ENCODE measurements around the gene MS4A3.
"Not testable (repeated sequence)": the region's sequence is repeated elsewhere in the genome, so short reads cannot be mapped to it uniquely, and the experiment has no call there.

The MS4A3 gene, protein sequence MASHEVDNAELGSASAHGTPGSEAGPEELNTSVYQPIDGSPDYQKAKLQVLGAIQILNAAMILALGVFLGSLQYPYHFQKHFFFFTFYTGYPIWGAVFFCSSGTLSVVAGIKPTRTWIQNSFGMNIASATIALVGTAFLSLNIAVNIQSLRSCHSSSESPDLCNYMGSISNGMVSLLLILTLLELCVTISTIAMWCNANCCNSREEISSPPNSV

DNA sequence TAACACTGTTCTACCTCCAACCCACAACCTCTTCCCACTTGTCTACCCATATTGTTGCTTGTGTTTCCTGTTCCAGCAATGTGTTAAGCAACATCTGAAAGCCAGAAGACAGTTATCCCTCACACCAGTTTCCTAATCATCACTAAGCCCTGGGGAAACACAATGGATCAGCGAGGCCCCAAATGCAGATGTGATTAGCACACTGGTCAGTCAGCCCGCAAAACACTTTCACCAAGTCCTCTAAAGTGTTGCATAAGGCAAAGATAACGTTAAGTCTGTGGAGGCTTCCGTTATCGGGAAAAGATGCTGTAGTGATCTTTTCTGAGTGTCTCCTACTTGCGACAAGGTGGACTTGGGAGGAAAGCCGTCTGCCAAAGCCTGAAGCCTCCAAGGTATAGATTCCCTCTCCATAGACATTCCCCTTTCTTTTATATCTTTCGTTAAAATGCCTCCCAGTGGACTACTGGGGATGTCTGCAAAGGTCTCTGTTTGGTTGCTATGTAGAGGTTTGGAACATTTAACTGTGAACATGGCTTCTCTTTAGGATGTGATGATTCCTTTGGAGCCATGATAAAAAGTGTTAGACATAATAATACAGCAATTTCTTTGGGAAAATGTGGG is at the start of gene MS4A3:
Gene MS4A3 (plus strand): TSS at position 317 of the 621 bp plus-strand sequence. CDS start 4,496 bp downstream, outside the sequence.
- H3K4me1 ChIP-seq (ENCODE audit: insufficient read depth, low read length): no peaks in the 10 kb centered on the region
- H3K27me3 ChIP-seq (ENCODE audit: control insufficient read depth in 1 of 2, insufficient read depth in 2 of 2, low read length in 2 of 2): no peaks in the 10 kb centered on the region
- no peaks in the 10 kb centered on the region for H3K9me3 ChIP-seq (ENCODE audit: low read length)
- H3K9ac ChIP-seq (ENCODE audit: low read length): no peak within 1 kb of the TSS
- no peaks in the 10 kb centered on the region for H3K36me3 ChIP-seq (ENCODE audit: insufficient read depth, low read length)
- no peak within 1 kb of the TSS for H3K4me3 ChIP-seq (ENCODE audit: low read depth in 1 of 2, low read length in 2 of 2)
- no peak within 1 kb of the TSS for H3K27ac ChIP-seq (ENCODE audit: low read depth, low read length)

DNA sequence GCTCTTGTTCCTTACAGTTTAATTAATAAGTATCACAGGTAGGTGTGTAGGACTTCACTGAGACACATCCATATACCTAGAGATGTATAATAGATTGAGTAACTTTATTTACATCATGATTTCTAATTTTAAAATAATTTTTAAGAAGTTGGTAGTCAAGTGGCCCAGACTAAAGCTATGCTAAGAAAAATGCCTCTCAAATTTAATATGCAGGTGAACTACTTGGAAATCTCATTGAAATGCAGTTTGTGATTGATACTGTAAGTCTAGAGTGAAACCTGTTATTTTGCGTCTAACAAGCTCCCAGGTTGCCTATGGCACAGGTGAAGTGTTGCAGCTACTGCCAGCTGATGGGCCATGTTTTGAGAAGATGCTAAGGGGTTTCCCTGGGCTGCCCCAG is 39.6 kb upstream of the MS4A3 start, which contains the start of gene OOSP4B:
Gene OOSP4B (plus strand): TSS at position 301 of the 400 bp plus-strand sequence.
- Histone ChIP-seq H3K9ac (ENCODE audit: low read length) (no peak within 1 kb of the TSS), H3K36me3 (ENCODE audit: insufficient read depth, low read length) (no peaks in the 10 kb centered on the region), H3K27me3 (ENCODE audit: control insufficient read depth in 1 of 2, insufficient read depth in 2 of 2, low read length in 2 of 2) (no peaks in the 10 kb centered on the region), H3K27ac (ENCODE audit: low read depth, low read length) (no peak within 1 kb of the TSS), H3K4me3 (ENCODE audit: low read depth in 1 of 2, low read length in 2 of 2) (no peak within 1 kb of the TSS), H3K9me3 (ENCODE audit: low read length) (no peaks in the 10 kb centered on the region), H3K4me1 (ENCODE audit: insufficient read depth, low read length) (no peaks in the 10 kb centered on the region)

DNA sequence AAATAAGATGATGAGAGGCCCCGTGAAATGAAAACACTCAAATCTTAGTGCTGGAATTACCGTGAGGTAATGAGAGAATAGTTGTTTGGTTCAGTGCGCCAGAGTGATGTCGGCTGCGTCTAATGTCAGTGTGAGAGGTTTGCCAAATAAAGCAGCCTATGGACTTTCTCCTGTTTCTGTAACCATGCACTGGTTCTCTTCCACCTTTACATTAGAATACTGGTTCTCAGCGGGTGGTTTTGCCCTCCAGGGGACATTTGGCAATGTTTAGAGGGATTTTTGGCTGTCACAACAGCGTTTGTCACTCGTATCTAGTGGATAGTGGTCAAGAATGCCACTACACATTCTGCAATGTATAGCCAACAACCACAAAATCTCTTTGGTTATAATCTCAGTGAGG is 38.4 kb upstream of the MS4A3 start:
- no peaks in the 10 kb centered on the region for H3K9me3 ChIP-seq (ENCODE audit: low read length)
- H3K9ac ChIP-seq (ENCODE audit: low read length): no peak overlapping the region
- no peaks in the 10 kb centered on the region for H3K4me1 ChIP-seq (ENCODE audit: insufficient read depth, low read length)
- H3K27me3 ChIP-seq (ENCODE audit: control insufficient read depth in 1 of 2, insufficient read depth in 2 of 2, low read length in 2 of 2): no peaks in the 10 kb centered on the region
- no peak overlapping the region for H3K27ac ChIP-seq (ENCODE audit: low read depth, low read length)
- H3K4me3 ChIP-seq (ENCODE audit: low read depth in 1 of 2, low read length in 2 of 2): no peak overlapping the region
- no peaks in the 10 kb centered on the region for H3K36me3 ChIP-seq (ENCODE audit: insufficient read depth, low read length)

DNA sequence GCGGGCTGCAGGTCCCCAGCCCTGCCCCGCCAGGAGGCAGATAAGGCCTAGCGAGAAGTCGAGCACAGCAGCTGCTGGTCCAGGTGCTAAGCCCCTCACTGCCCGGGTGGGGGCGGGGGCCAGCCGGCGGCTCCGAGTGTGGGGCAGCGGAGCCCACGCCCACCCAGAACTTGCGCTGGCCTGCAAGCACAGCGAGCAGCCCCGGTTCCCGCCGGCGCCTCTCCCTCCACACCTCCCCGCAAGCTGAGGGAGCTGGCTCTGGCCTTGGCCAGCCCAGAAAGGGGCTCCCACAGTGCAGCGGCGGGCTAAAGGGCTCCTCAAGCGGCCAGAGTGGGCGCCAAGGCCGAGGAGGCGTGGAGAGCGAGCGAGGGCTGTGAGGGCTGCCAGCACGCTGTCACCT is 36.1 kb upstream of the MS4A3 start:
- not testable (repeated sequence) for H3K9me3 ChIP-seq (ENCODE audit: low read length); H3K9ac ChIP-seq (ENCODE audit: low read length); H3K4me1 ChIP-seq (ENCODE audit: insufficient read depth, low read length); H3K27me3 ChIP-seq (ENCODE audit: control insufficient read depth in 1 of 2, insufficient read depth in 2 of 2, low read length in 2 of 2); H3K4me3 ChIP-seq (ENCODE audit: low read depth in 1 of 2, low read length in 2 of 2); H3K27ac ChIP-seq (ENCODE audit: low read depth, low read length); H3K36me3 ChIP-seq (ENCODE audit: insufficient read depth, low read length)

DNA sequence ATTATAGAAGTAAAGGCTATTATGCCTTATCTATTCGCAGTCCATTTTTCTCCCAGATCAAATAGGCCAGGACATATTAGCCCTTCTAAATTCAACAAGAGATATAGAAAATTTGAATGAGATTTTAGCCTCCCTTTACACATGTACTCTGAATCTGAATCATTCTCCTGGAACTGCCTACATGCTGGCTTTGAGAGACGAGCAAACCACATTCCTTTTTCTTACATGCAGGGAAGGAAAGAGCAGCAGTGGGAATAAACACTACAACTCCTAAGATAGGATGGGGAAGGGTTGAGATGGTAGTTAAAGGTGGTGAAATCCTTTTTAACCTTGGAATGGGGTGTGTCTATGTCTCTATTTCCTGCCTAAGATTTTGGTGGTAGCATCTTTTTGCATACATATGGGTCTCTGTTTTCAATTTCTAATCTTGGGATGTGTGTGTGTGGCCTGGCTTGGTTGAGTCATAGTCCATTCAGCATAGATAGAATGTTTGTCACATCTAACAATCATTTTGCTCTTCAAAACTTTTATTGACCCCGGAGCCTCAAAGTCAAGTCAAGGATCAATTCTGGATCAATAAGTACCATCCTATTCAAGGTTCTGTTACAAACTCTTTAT is 27.3 kb upstream of the MS4A3 start:
- no peak overlapping the region for H3K27ac ChIP-seq (ENCODE audit: low read depth, low read length)
- H3K9me3 ChIP-seq (ENCODE audit: low read length): no peaks in the 10 kb centered on the region
- no peaks in the 10 kb centered on the region for H3K36me3 ChIP-seq (ENCODE audit: insufficient read depth, low read length)
- no peaks in the 10 kb centered on the region for H3K4me1 ChIP-seq (ENCODE audit: insufficient read depth, low read length)
- no peak overlapping the region for H3K9ac ChIP-seq (ENCODE audit: low read length)
- no peaks in the 10 kb centered on the region for H3K27me3 ChIP-seq (ENCODE audit: control insufficient read depth in 1 of 2, insufficient read depth in 2 of 2, low read length in 2 of 2)
- no peak overlapping the region for H3K4me3 ChIP-seq (ENCODE audit: low read depth in 1 of 2, low read length in 2 of 2)

DNA sequence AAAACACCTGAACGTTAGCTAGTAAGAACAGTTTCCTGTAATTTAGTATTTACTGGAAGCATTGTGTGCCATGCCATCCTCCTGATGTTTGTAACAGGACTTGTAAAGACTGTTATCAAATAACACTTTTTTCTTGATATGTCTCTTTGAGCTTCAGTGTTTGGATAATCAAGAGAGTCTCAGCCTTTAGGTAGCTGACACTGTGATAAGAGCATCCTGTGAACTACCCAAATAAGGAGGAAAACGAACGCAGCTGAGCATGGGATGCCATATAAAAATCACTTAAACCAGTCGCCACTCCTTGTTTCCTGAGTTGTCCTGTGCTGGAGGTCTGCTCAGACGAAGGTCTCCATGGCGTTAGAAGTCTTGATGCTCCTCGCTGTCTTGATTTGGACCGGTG is 16.4 kb upstream of the MS4A3 start, which contains the start of gene OOSP2:
Gene OOSP2 (plus strand): TSS at position 301 of the 400 bp plus-strand sequence. CDS start 51 bp downstream, at position 352.
- Histone ChIP-seq H3K27me3 (ENCODE audit: control insufficient read depth in 1 of 2, insufficient read depth in 2 of 2, low read length in 2 of 2) (no peaks in the 10 kb centered on the region), H3K36me3 (ENCODE audit: insufficient read depth, low read length) (no peaks in the 10 kb centered on the region), H3K9me3 (ENCODE audit: low read length) (no peaks in the 10 kb centered on the region), H3K27ac (ENCODE audit: low read depth, low read length) (no peak within 1 kb of the TSS), H3K9ac (ENCODE audit: low read length) (no peak within 1 kb of the TSS), H3K4me1 (ENCODE audit: insufficient read depth, low read length) (no peaks in the 10 kb centered on the region), H3K4me3 (ENCODE audit: low read depth in 1 of 2, low read length in 2 of 2) (no peak within 1 kb of the TSS)

DNA sequence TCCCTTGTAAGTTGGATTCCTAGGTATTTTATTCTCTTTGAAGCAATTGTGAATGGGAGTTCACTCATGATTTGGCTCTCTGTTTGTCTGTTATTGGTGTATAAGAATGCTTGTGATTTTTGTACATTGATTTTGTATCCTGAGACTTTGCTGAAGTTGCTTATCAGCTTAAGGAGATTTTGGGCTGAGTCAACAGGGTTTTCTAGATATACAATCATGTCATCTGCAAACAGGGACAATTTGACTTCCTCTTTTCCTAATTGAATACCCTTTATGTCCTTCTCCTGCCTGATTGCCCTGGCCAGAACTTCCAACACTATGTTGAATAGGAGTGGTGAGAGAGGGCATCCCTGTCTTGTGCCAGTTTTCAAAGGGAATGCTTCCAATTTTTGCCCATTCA is 6.0 kb upstream of the MS4A3 start:
- H3K27ac ChIP-seq (ENCODE audit: low read depth, low read length); H3K36me3 ChIP-seq (ENCODE audit: insufficient read depth, low read length); H3K4me1 ChIP-seq (ENCODE audit: insufficient read depth, low read length); H3K27me3 ChIP-seq (ENCODE audit: control insufficient read depth in 1 of 2, insufficient read depth in 2 of 2, low read length in 2 of 2); H3K9ac ChIP-seq (ENCODE audit: low read length); H3K9me3 ChIP-seq (ENCODE audit: low read length); H3K4me3 ChIP-seq (ENCODE audit: low read depth in 1 of 2, low read length in 2 of 2): not testable (repeated sequence)

DNA sequence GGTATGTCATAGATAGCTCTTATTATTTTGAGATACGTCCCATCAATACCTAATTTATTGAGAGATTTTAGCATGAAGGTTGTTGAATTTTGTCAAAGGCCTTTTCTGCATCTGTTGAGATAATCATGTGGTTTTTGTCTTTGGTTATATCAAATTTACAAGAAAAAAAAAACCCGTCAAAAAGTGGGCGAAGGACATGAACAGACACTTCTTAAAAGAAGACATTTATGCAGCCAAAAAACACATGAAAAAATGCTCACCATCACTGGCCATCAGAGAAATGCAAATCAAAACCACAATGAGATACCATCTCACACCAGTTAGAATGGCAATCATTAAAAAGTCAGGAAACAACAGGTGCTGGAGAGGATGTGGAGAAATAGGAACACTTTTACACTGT is 5.6 kb upstream of the MS4A3 start:
- not testable (repeated sequence) for H3K9ac ChIP-seq (ENCODE audit: low read length); H3K4me3 ChIP-seq (ENCODE audit: low read depth in 1 of 2, low read length in 2 of 2); H3K4me1 ChIP-seq (ENCODE audit: insufficient read depth, low read length); H3K9me3 ChIP-seq (ENCODE audit: low read length); H3K36me3 ChIP-seq (ENCODE audit: insufficient read depth, low read length); H3K27ac ChIP-seq (ENCODE audit: low read depth, low read length); H3K27me3 ChIP-seq (ENCODE audit: control insufficient read depth in 1 of 2, insufficient read depth in 2 of 2, low read length in 2 of 2)

DNA sequence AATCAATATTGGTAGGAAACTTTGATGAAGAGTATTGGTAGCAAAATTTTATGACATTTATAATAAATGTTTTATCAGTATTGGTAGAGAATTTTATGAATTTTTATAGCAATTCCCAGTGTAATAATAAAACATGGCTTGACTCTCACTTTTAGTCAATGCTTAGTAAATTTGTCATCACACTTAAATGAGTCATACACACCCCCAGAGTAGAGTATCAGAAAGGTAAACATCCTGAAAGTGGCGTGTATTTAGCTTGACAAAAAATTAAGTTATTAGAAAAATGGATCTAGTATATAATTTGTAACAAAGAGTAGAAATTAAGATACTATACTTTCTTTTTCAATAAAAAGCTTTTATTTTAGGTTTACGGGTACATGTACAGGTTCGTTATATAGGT is 2.6 kb downstream of the MS4A3 start:
- H3K27me3 ChIP-seq (ENCODE audit: control insufficient read depth in 1 of 2, insufficient read depth in 2 of 2, low read length in 2 of 2): no peaks in the 10 kb centered on the region
- H3K36me3 ChIP-seq (ENCODE audit: insufficient read depth, low read length): no peaks in the 10 kb centered on the region
- H3K9me3 ChIP-seq (ENCODE audit: low read length): no peaks in the 10 kb centered on the region
- H3K27ac ChIP-seq (ENCODE audit: low read depth, low read length): no peak overlapping the region
- H3K4me3 ChIP-seq (ENCODE audit: low read depth in 1 of 2, low read length in 2 of 2): no peak overlapping the region
- no peak overlapping the region for H3K9ac ChIP-seq (ENCODE audit: low read length)
- H3K4me1 ChIP-seq (ENCODE audit: insufficient read depth, low read length): no peaks in the 10 kb centered on the region

DNA sequence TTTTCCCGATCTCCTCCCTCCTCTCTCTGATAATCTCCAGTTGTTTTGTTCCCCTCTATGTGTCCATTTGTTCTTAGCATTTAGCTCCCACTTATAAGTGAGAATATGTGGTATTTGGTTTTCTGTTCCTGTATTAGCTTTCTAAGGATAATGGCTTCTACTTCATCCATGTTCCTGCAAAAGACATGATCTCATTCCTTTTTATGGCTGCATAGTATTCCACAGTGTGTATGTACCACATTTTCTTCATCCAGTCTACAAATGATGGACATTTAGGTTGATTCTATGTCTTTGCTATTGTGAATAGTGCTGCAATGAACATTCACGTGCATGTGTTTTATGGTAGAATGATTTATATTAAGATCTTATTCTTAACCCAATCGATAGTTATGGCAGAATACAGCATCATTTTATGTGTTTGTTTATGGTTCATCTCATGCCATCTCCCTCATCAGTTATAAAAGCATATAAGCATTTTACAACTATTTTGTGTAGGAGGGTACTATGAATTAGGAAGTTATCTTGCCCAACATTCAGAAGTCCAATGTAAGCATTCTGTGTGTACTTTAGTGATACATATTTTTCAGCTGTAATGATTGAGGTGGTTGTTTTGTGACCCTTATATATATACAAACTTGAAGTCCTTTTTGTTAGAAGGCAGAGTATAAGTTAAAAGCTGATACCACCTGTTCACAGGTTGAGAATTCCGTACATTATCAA is 3.2 kb downstream of the MS4A3 start:
- Histone ChIP-seq H3K36me3 (ENCODE audit: insufficient read depth, low read length) (no peaks in the 10 kb centered on the region), H3K4me3 (ENCODE audit: low read depth in 1 of 2, low read length in 2 of 2) (no peak overlapping the region), H3K27ac (ENCODE audit: low read depth, low read length) (no peak overlapping the region), H3K9ac (ENCODE audit: low read length) (no peak overlapping the region), H3K4me1 (ENCODE audit: insufficient read depth, low read length) (no peaks in the 10 kb centered on the region), H3K9me3 (ENCODE audit: low read length) (no peaks in the 10 kb centered on the region), H3K27me3 (ENCODE audit: control insufficient read depth in 1 of 2, insufficient read depth in 2 of 2, low read length in 2 of 2) (no peaks in the 10 kb centered on the region)

DNA sequence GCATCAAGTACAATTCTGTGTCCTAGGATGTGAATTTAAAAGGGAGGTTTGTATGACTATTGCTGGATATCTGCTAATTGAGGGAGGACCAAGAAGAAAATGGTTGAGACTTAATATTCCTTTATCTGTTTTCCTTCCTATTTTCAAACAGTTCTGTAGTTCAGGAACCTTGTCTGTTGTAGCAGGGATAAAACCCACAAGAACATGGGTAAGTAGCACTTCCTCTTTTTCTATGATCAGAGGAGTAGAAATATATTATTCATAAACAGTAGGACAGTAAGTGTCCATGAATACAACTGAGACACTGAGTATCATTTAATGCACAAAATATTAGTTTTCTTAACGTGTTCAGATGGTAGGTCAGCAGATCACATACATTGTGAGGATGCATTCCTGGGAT is 7.6 kb downstream of the MS4A3 start:
- Histone ChIP-seq H3K4me3 (ENCODE audit: low read depth in 1 of 2, low read length in 2 of 2) (no peak overlapping the region), H3K9me3 (ENCODE audit: low read length) (no peaks in the 10 kb centered on the region), H3K36me3 (ENCODE audit: insufficient read depth, low read length) (no peaks in the 10 kb centered on the region), H3K9ac (ENCODE audit: low read length) (no peak overlapping the region), H3K27ac (ENCODE audit: low read depth, low read length) (no peak overlapping the region), H3K27me3 (ENCODE audit: control insufficient read depth in 1 of 2, insufficient read depth in 2 of 2, low read length in 2 of 2) (no peaks in the 10 kb centered on the region), H3K4me1 (ENCODE audit: insufficient read depth, low read length) (no peaks in the 10 kb centered on the region)
